Diencephalon (tissue), 1 donor: ENCODE results near the gene TCN1. TPM values are rescaled to one million over a fixed set of nuclear protein-coding genes. Genes with fewer than 3 reads are reported as not detected.

Experiments used
- total RNA-seq: library from RNA; depleted of rRNA; stranded (reverse); fragments of >200 nt; gene quantifications from one replicate; pipeline ENCODE4 v1.2.3, GENCODE V29; 2014

Gene TCN1, protein sequence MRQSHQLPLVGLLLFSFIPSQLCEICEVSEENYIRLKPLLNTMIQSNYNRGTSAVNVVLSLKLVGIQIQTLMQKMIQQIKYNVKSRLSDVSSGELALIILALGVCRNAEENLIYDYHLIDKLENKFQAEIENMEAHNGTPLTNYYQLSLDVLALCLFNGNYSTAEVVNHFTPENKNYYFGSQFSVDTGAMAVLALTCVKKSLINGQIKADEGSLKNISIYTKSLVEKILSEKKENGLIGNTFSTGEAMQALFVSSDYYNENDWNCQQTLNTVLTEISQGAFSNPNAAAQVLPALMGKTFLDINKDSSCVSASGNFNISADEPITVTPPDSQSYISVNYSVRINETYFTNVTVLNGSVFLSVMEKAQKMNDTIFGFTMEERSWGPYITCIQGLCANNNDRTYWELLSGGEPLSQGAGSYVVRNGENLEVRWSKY
- total RNA-seq = not detected

DNA sequence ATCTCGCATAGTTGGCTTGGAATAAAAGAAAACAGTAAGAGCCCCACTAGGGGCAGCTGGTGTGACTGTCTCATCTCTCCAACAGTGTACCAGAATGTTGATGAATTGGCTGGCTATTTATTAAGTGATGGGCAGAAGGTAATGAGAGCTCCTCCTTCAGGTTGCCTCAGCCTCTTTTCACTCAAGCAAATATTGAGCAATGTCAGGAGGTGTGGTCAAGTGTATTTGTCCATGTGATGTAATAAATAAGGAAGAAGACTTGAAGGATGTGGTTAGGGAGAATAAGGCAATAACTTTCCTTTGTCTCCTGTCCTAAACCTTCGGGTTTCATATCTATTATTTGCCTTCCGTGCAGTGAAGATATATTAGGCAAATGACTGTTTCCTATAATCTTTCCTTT lies at the start of gene TCN1:
Gene TCN1 (minus strand): TSS at position 91 of the 400 bp plus-strand sequence. CDS start 17 bp downstream, at position 74.

DNA sequence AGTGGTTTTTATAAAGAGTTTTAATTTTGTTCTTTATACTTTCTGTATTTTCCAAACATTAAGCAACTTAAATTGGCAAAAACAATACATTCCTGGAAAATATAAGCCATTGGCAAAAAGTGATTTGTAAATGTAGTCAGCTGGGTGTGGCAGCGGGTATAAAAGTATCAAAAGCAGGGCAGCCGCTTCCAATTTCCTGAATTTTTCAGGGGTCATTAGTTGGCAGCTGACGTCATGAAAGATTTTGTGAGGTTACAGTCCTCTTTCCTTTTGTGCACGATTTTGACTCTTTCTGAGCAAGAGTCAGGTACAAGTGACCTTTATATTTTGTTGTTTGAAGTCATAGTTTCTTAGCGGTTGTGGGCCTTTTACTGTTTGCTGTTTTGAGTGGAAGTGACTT lies 12.3 kb upstream of the TCN1 start, which contains the start of gene OOSP3:
Gene OOSP3 (plus strand): TSS at position 208 of the 400 bp plus-strand sequence. CDS start 27 bp downstream, at position 235.

DNA sequence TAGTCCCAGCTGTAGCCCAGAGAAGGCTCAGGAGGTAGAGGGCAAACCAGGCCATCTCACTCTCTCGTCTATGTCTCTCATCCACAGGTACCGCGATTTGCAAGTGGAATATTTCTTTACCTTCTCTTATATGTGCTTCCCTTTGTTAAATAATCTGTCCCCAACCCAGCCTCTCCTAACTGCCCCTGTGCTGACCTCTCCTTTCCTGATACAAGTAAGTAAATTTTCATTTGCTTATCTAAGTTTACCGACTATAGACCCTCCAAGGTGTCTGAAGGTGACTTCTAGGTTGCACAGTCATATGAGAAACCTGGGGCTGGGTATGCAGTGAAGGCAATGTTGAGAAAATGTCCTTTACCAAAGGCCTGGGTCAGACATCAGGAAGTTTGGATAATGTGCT lies 20.9 kb downstream of the TCN1 start, which contains the start of gene CBLIF:
Gene CBLIF (minus strand): TSS at position 101 of the 400 bp plus-strand sequence. CDS start 46 bp downstream, at position 55.

DNA sequence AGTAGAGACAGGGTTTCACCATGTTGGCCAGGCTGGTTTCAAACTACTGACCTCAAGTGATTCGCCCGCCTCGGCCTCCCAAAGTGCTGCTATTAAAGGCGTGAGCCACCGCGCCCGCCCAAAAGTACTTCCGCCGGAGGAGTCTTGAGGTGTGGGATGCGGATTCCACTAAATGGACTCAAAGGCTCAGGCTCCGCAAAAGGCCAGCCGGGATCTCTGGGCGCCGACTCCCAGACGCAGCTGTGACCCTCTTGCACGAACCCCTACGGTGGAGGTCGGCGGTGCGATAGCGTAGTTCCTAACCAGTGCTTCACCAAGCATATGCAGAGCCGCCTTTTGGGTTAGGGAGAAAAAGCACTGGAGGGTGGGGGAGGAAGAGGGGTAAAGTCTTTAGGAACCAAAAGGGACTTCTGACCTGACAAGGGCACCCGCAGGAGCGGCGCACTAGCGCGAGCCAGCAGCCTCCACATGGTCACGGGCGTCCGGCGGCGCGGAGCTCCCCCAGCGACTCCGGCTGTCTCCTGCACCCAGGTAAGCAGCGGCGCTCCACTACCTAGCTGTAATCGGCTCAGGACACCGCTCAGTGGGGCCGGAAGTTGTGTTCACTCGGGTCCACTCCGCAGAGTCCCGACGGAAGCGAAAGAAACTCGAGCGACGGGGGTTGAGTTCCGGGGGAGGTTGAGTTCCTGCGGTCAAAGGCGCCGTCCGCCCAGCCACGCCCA lies 55.9 kb downstream of the TCN1 start, which contains the start of gene MRPL16:
Gene MRPL16 (minus strand): TSS at position 590 of the 722 bp plus-strand sequence. CDS start 120 bp downstream, at position 470.

Other genes starting within 250 kb of the TCN1 start
- 5.8 TPM for gene PATL1, start 197.4 kb downstream of the TCN1 start, total RNA-seq
- not detected for gene OR10V1, start 152.6 kb downstream of the TCN1 start, total RNA-seq
- 18.0 TPM for gene STX3, start 111.1 kb downstream of the TCN1 start, total RNA-seq
- gene MRPL16, start 55.7 kb downstream of the TCN1 start, total RNA-seq = 21.0 TPM
- not detected for gene CBLIF, start 21.0 kb downstream of the TCN1 start, total RNA-seq
- not detected for gene OOSP3, start 12.3 kb upstream of the TCN1 start, total RNA-seq
- gene OOSP1, start 71.9 kb upstream of the TCN1 start, total RNA-seq = not detected
- not detected for gene OOSP4A, start 97.5 kb upstream of the TCN1 start, total RNA-seq
- not detected for gene OOSP4B, start 150.7 kb upstream of the TCN1 start, total RNA-seq
- gene OOSP2, start 173.9 kb upstream of the TCN1 start, total RNA-seq = not detected
- 1.6 TPM for gene MS4A3, start 190.2 kb upstream of the TCN1 start, total RNA-seq
- gene MS4A2, start 222.2 kb upstream of the TCN1 start, total RNA-seq = under 0.01 TPM